Tibial artery (tissue), 4 donors: ENCODE results near the gene TEN1.
"Not testable (repeated sequence)": the region's sequence is repeated elsewhere in the genome, so short reads cannot be mapped to it uniquely, and the experiment has no call there.

Experiments
- DNase-seq, 2 donors: peaks; one replicate each; pipeline ENCODE4 v3.0.0-alpha.2; 2019
- H3K27ac ChIP-seq, 2 donors: fragments of 200-600 bp; sonication (generic) in 1 of 2; 1 replicate in 1 of 2; 2 replicates in 1 of 2; pipeline ENCODE4 v1.5.1; 2018 to 2019; ENCODE audit warnings: mild to moderate bottlenecking in 1 of 2
- H3K27me3 ChIP-seq, 2 donors: fragments of 200-600 bp; sonication (generic) in 1 of 2; one replicate each; pipeline versions ENCODE4 v1.5.1 to v1.6.0; 2016 to 2019
- H3K36me3 ChIP-seq, 3 donors: fragments of 200-600 bp; sonication (generic) in 2 of 3; one replicate each; pipeline ENCODE4 v1.5.1; 2016 to 2019; ENCODE audit warnings: mild to moderate bottlenecking in 2 of 3
- H3K4me1 ChIP-seq, 4 donors: fragments of 200-600 bp; sonication (generic) in 2 of 4; 1 replicate in 3 of 4; 2 replicates in 1 of 4; pipeline ENCODE4 v1.5.1; 2016 to 2019
- H3K4me3 ChIP-seq, 2 donors: fragments of 200-600 bp; sonication (generic) in 1 of 2; 1 replicate in 1 of 2; 2 replicates in 1 of 2; pipeline ENCODE4 v1.5.1; 2018 to 2019; ENCODE audit warnings: mild to moderate bottlenecking in 2 of 2
- H3K9me3 ChIP-seq, 3 donors: fragments of 200-600 bp; sonication (generic) in 1 of 3; one replicate each; pipeline ENCODE4 v1.5.1; 2016 to 2019
- intact Hi-C: fragments of 100-400 bp; cut with DNase I; formaldehyde crosslinking; loops from one replicate; pipeline ENCODE4 v1.15.0; 2023; ENCODE audit warnings: low total_unique reads
- TF ChIP-seq, protein P1 (sequence below), 2 experiments: fragments of 200-600 bp in 1 of 2; fragments of 450-650 bp in 1 of 2; IDR thresholded peaks; one replicate each; pipeline ENCODE4 v1.5.1; 2017 to 2019; ENCODE audit warnings: antibody characterized with exemption in 2 of 2, mild to moderate bottlenecking in 1 of 2, moderate library complexity in 1 of 2

Gene TEN1

DNA sequence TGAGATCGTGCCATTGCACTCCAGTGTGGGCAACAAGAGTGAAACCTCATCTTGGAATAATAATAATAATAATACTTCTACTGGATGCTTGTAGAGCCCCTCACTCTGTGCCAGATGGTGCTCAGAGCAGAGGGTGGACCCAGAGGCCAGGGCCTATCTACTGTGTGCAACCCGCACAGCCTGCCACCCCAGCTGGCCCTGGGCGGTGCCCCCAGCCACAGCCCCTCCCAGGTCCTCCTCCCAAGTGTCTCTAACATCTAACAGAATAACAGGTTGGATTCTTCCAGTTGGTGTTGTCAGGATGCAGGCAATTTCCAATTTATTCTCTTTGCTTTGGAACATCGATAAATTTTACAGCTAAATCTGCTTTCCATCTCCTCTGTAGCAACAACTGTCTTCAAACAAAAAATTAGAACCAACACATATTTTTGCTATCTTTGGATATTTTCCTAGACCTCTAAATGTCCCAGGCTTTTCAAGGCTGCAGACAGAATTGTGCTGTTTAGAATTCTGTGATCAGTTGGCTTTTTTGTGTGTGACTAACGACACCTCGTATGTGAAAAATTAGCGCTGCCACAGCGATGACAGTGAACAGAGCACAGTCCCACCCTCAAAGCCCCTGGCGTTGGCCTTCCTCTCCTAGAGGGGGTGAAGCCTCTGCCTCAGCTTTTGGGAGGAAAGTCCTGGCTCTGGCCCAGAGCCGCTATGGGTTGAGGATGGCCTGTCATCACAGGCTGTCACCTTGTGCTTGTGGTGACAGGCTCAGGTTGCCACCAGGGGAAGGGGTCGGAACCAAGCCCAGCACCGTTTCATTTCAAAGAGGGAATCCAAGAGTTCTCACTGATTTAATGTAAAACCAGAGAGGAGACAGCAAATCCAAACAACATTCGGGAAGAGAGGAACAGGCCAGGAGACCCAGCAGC lies 55.6 kb downstream of the TEN1 start:
- DNase-seq: no peak
- no peaks in the 10 kb centered on the region for H3K27me3 ChIP-seq
- H3K4me1 ChIP-seq: no peaks in the 10 kb centered on the region
- H3K36me3 ChIP-seq: peaks cover 10 to 15% (median 15%) of the 10 kb centered on the region in 3 donors
- no peaks in the 10 kb centered on the region for H3K9me3 ChIP-seq
- TF ChIP-seq, protein P1, sequence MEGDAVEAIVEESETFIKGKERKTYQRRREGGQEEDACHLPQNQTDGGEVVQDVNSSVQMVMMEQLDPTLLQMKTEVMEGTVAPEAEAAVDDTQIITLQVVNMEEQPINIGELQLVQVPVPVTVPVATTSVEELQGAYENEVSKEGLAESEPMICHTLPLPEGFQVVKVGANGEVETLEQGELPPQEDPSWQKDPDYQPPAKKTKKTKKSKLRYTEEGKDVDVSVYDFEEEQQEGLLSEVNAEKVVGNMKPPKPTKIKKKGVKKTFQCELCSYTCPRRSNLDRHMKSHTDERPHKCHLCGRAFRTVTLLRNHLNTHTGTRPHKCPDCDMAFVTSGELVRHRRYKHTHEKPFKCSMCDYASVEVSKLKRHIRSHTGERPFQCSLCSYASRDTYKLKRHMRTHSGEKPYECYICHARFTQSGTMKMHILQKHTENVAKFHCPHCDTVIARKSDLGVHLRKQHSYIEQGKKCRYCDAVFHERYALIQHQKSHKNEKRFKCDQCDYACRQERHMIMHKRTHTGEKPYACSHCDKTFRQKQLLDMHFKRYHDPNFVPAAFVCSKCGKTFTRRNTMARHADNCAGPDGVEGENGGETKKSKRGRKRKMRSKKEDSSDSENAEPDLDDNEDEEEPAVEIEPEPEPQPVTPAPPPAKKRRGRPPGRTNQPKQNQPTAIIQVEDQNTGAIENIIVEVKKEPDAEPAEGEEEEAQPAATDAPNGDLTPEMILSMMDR (IDR thresholded peaks at IDR 0.05): no peak
- H3K4me3 ChIP-seq: no peak overlapping the region
- no peak overlapping the region for H3K27ac ChIP-seq
- intact Hi-C loops: no loop called here

DNA sequence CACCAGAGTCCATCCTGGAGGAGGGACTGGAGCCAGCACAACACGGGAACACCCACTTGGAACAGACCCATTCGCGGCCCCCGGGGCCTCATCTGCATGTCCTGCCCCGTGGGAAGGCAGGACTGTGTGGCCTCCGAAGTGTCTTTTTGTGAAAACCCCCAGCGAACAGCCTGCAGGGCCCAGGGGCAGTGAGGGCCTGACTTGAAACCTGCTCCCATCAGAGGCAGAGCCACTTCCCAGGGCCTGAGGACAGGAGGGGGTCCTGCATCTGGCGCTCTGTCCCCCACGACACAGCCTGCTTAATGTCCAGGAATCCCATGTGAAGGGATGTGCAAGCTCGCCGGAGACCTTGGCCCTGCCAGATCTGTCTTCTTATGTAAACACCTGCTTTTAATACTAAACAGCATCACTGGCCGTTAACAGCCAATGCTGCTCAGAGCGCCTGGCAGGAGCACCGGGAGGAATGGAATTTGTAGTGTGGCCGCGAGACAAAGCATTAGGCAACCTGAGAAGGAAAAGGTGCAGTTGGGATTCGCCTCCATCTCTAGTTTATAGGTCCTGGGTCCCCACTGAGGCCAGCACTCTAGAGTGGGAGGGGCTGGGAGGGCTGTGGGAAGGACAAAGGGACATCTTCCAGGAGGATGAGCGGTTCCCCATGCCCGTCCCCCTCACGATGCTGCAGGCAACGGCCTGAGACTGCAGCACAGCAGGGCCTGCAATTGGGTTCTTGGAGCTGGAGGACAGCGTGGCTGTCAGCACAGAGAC lies 57.6 kb downstream of the TEN1 start:
- TF ChIP-seq, protein P1 (IDR thresholded peaks at IDR 0.05): no peak
- intact Hi-C loops: no loop called here
- no peaks in the 10 kb centered on the region for H3K27me3 ChIP-seq
- no peak for DNase-seq
- H3K4me3 ChIP-seq: no peak overlapping the region
- H3K27ac ChIP-seq: no peak overlapping the region
- H3K4me1 ChIP-seq: no peaks in the 10 kb centered on the region
- H3K36me3 ChIP-seq: peaks cover 30 to 35% (median 34%) of the 10 kb centered on the region in 3 donors
- H3K9me3 ChIP-seq: no peaks in the 10 kb centered on the region

DNA sequence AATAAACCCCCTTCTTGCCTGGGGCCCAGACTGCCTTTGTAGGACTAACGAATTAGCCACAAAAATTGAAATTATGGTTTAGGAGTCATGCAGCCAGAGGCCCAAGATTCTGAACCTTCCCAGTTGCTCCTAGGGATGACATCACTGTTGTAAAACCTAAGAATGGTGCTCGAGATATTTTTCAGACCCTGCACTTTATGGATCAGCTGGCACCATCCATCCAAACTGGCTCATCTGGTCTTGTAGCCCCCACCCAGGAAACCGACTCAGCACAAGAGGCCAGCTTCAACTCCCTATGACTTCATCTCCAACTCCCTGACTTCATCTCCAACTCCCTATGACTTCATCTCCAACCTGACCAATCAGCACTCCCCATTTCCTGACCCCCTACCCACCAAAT lies 59.0 kb downstream of the TEN1 start:
- no peaks in the 10 kb centered on the region for H3K27me3 ChIP-seq
- intact Hi-C loops: no loop called here
- no peak overlapping the region for H3K4me3 ChIP-seq
- DNase-seq: no peak
- H3K9me3 ChIP-seq: no peaks in the 10 kb centered on the region
- H3K4me1 ChIP-seq: no peaks in the 10 kb centered on the region
- TF ChIP-seq, protein P1 (IDR thresholded peaks at IDR 0.05): no peak
- no peak overlapping the region for H3K27ac ChIP-seq
- H3K36me3 ChIP-seq: peaks cover 40 to 49% (median 48%) of the 10 kb centered on the region in 3 donors

DNA sequence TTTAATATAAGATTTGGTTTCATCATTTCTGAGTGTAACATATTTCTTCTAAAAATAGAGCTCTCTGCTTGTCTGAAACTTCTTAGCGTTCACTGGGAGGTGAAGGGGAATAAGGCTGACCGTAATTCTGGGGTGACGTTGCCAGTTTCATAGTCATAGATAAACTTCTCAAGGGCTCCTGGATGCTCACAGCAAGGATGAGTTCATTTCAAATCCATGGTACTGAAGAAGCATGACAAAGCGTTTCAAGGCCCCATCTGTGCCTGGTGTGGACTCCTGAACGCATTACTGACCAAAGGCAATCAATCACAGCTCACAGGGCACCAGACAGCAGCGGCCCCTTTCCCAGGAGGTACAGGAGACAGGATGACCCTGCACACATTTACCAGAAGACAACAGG lies 60.1 kb downstream of the TEN1 start:
- no peaks in the 10 kb centered on the region for H3K4me1 ChIP-seq
- no peaks in the 10 kb centered on the region for H3K9me3 ChIP-seq
- DNase-seq: no peak
- H3K27me3 ChIP-seq: no peaks in the 10 kb centered on the region
- H3K36me3 ChIP-seq: peaks cover 51 to 60% (median 59%) of the 10 kb centered on the region in 3 donors
- H3K27ac ChIP-seq: no peak overlapping the region
- no peak overlapping the region for H3K4me3 ChIP-seq
- TF ChIP-seq, protein P1 (IDR thresholded peaks at IDR 0.05): no peak
- intact Hi-C loops: no loop called here

DNA sequence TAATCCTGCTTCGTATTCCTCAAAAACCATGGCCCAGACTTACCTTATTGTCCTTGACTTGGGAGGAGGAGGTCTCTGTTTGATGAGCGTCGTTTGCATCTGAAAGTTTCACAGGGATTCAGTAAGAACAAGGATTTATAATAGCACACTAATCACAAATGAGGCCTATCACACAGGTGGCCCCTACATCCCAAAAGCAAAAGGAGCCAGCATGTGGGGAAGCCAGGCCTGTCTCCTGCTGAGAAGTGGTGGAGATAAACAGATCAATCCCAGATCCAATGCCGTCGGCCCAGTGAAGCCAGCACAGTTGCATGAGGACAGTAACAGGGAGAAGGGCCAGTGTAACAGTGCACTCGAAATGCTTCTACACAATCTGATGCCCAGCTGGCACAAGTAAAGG lies 61.3 kb downstream of the TEN1 start:
- H3K36me3 ChIP-seq: peaks cover 63 to 72% (median 71%) of the 10 kb centered on the region in 3 donors
- no peaks in the 10 kb centered on the region for H3K9me3 ChIP-seq
- no peak overlapping the region for H3K4me3 ChIP-seq
- intact Hi-C loops: no loop called here
- no peaks in the 10 kb centered on the region for H3K27me3 ChIP-seq
- TF ChIP-seq, protein P1 (IDR thresholded peaks at IDR 0.05): no peak
- H3K4me1 ChIP-seq: no peaks in the 10 kb centered on the region
- no peak overlapping the region for H3K27ac ChIP-seq
- DNase-seq: no peak

DNA sequence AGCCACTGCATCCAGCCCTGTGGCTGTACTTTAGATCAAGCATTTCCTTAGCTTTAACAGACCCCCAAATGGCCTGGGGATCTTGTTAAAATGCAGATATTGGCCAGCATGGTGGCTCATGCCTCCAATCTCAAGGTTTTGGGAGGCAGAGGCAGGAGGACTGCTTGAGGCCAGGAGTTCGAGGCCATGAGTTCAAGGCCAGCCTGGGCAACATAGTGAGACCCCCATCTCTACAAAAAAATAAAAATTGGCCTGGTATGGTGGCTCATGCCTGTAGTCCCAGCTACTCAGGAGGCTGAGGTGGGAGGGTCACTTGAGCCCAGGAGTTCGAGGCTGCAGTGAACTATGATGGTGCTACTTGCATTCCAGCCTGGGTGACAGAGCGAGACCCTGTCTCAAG lies 63.8 kb downstream of the TEN1 start:
- intact Hi-C loops, DNase-seq, H3K27me3 ChIP-seq: not testable (repeated sequence)

DNA sequence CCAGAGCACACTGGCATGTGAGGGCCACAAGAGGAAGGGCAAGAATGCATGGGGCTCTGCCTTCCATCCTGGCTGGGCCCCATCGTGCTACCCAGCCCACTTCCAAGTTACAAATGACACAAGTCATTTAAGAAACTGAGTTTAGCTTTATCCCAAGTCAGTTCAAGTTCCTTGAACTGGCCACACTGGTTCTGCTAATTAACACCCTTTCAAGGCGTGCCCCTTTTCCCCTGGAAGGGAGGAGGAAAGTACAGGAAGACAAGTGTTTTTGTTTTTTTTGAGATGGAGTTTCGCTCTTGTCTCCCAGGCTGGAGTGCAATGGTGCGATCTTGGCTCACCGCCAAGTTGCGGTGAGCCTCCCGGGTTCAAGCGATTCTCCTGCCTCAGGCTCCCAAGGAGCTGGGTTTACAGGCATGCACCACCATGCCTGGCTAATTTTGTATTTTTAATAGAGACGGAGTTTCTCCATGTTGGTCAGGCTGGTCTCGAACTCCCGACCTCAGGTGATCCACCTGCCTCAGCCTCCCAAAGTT lies 65.5 kb downstream of the TEN1 start:
- H3K27ac ChIP-seq, H3K27me3 ChIP-seq, intact Hi-C loops, H3K4me1 ChIP-seq, DNase-seq, H3K9me3 ChIP-seq, H3K4me3 ChIP-seq: not testable (repeated sequence)
- H3K36me3 ChIP-seq: peaks cover 96 to 100% (median 99%) of the 10 kb centered on the region in 3 donors

More for the DNA sequence above, 63.8 kb downstream of the TEN1 start:
- H3K27ac ChIP-seq, H3K4me3 ChIP-seq, H3K9me3 ChIP-seq, H3K4me1 ChIP-seq: not testable (repeated sequence)
- H3K36me3 ChIP-seq: peaks cover 88 to 97% (median 94%) of the 10 kb centered on the region in 3 donors
